Thyroid gland (tissue), 4 donors: ENCODE results near the gene MNT.

ENCODE experiments used
- POLR2A ChIP-seq, 2 donors: fragments of 450-650 bp; IDR thresholded peaks; one replicate each; pipeline ENCODE4 v1.6.1; 2017; ENCODE audit warnings: antibody characterized with exemption in 2 of 2, mild to moderate bottlenecking in 2 of 2, moderate library complexity in 1 of 2
- TF ChIP-seq, protein P1 (sequence below), 6 experiments: fragments of 200-600 bp in 3 of 6; fragments of 450-650 bp in 3 of 6; sonication (generic) in 3 of 6; IDR thresholded peaks; one replicate each; pipeline ENCODE4 v1.5.1; 2016 to 2019; ENCODE audit warnings: antibody characterized with exemption in 6 of 6, mild to moderate bottlenecking in 2 of 6, inconsistent platforms in 1 of 6, moderate library complexity in 1 of 6

DNA sequence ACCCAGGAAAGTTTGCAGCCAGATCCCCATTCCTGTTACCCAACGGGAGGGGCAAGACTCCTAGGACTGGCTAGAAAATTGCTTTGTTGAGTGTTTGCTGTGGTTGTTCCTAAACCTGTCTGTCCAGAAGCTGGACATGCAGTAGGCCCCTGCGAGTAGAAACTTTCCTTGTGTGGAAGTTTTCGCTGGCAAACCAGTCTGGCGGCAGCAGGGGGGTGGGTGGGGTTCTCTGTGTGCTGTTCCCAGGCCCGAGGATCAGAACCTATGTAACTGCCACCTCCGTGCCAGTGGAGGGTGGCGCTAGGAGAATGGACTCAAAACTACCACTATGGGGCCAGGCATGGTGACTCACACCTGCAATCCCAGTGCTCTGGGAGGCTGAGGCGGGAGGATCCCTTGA, 54.4 kb downstream of the MNT start:
- TF ChIP-seq, protein P1, sequence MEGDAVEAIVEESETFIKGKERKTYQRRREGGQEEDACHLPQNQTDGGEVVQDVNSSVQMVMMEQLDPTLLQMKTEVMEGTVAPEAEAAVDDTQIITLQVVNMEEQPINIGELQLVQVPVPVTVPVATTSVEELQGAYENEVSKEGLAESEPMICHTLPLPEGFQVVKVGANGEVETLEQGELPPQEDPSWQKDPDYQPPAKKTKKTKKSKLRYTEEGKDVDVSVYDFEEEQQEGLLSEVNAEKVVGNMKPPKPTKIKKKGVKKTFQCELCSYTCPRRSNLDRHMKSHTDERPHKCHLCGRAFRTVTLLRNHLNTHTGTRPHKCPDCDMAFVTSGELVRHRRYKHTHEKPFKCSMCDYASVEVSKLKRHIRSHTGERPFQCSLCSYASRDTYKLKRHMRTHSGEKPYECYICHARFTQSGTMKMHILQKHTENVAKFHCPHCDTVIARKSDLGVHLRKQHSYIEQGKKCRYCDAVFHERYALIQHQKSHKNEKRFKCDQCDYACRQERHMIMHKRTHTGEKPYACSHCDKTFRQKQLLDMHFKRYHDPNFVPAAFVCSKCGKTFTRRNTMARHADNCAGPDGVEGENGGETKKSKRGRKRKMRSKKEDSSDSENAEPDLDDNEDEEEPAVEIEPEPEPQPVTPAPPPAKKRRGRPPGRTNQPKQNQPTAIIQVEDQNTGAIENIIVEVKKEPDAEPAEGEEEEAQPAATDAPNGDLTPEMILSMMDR (IDR thresholded peaks at IDR 0.05): no peak
- no peak for TF ChIP-seq POLR2A (IDR thresholded peaks at IDR 0.05)
